Aorta (tissue), 5 donors: Measurements from ENCODE around the gene AGPAT3. TPM values are rescaled to one million over a fixed set of nuclear protein-coding genes. Genes with fewer than 3 reads are reported as not detected.

Source experiments
- ATAC-seq: fragments of 200-7000 bp; cut with Tn5 transposase; one replicate; pipeline ENCODE4 v1.9.1; 2022; ENCODE audit warnings: moderate library complexity; ENCODE audit not compliant: low FRiP score
- DNase-seq, 2 donors: peaks; one replicate each; pipeline ENCODE4 v3.0.0-alpha.2; 2020
- H3K27ac ChIP-seq, 2 donors: one replicate each; pipeline ENCODE4 v1.5.1; 2013; ENCODE audit warnings: low read length in 2 of 2, mild to moderate bottlenecking in 2 of 2, moderate library complexity in 2 of 2, control low read depth in 1 of 2, inconsistent platforms in 1 of 2, low read depth in 1 of 2
- H3K27me3 ChIP-seq, 2 donors: one replicate each; pipeline ENCODE4 v1.6.1; 2013; ENCODE audit warnings: control low read depth in 1 of 2, low read length in 1 of 2, mild to moderate bottlenecking in 1 of 2, moderate library complexity in 1 of 2; ENCODE audit not compliant: insufficient read depth in 2 of 2, control insufficient read depth in 1 of 2
- H3K36me3 ChIP-seq, 2 donors: one replicate each; pipeline ENCODE4 v1.6.1; 2013; ENCODE audit warnings: control low read depth in 1 of 2, low read length in 1 of 2, mild to moderate bottlenecking in 1 of 2; ENCODE audit not compliant: insufficient read depth in 2 of 2, control insufficient read depth in 1 of 2
- H3K4me1 ChIP-seq, 2 donors: one replicate each; pipeline ENCODE4 v1.6.1; 2013; ENCODE audit warnings: low read length in 2 of 2, control low read depth in 1 of 2, mild to moderate bottlenecking in 1 of 2, moderate library complexity in 1 of 2; ENCODE audit not compliant: insufficient read depth in 2 of 2, control insufficient read depth in 1 of 2
- H3K4me3 ChIP-seq, 2 donors: one replicate each; pipeline ENCODE4 v1.5.1; 2013; ENCODE audit warnings: low read length in 2 of 2, control low read depth in 1 of 2, mild to moderate bottlenecking in 1 of 2
- H3K9me3 ChIP-seq: one replicate; pipeline ENCODE4 v1.6.1; 2013; ENCODE audit warnings: mild to moderate bottlenecking, low read length; ENCODE audit not compliant: control insufficient read depth
- WGBS, 2 donors: extraction: QIAGEN DNeasy Blood & Tissue Kit; methylation state at CpG; one replicate each; pipeline ENCODE4 v1.1.7; 2013; 5-methylcytosine and 5-hydroxymethylcytosine counted together
- intact Hi-C, 2 donors: fragments of 100-400 bp; cut with DNase I; formaldehyde crosslinking; loops; one replicate each; pipeline versions ENCODE4 v1.14.2 to v1.15.0; 2022
- long read RNA-seq, 2 donors: library from polyadenylated mRNA; unstranded; transcript quantifications; one replicate each; pipeline ENCODE4 v2.0.0, GENCODE V29; 2020 to 2021
- polyA plus RNA-seq, 2 donors: library from polyadenylated mRNA; stranded (reverse); fragments of 200-250 nt; gene quantifications; one replicate each; pipeline ENCODE4 v1.2.3, GENCODE V29; 2013
- total RNA-seq, 2 donors: library from RNA; stranded (reverse); fragmentation: NEBNext Ultra II Directional; extraction: Animal tissue kit (Norgen Biotek cat#: 25700); gene quantifications; one replicate each; pipeline ENCODE4 v1.2.1, GENCODE V29; 2021
- donor health status: healthy with polysubstance abuse.
- donor health status: Bipolar disorder and iron deficiency.
- donor health status: DM: no; HTN: no; CAD: no.
- donor health status: DM: no; HTN: no; CAD: no.
- donor health status: DM: yes; HTN: yes; CAD: no.

The AGPAT3 gene, protein sequence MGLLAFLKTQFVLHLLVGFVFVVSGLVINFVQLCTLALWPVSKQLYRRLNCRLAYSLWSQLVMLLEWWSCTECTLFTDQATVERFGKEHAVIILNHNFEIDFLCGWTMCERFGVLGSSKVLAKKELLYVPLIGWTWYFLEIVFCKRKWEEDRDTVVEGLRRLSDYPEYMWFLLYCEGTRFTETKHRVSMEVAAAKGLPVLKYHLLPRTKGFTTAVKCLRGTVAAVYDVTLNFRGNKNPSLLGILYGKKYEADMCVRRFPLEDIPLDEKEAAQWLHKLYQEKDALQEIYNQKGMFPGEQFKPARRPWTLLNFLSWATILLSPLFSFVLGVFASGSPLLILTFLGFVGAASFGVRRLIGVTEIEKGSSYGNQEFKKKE
- 10 to 100 TPM; 36.0 to 45.5 TPM for total RNA-seq
- 10 to 100 TPM in 1 of 2 donors, 1 to 10 TPM in 1; 8.3 to 11.4 TPM for polyA plus RNA-seq
- long read RNA-seq, donor 1, full-length matches to known transcripts, result 1 of 31 reads
- long read RNA-seq, donor 1, partial matches to known transcripts, result 0 of 31 reads
- long read RNA-seq, donor 1, other reads (novel, unspliced or antisense), result 30 of 31 reads
- long read RNA-seq, donor 2, full-length matches to known transcripts, result 4 of 31 reads
- long read RNA-seq, donor 2, partial matches to known transcripts, result 2 of 31 reads
- long read RNA-seq, donor 2, other reads (novel, unspliced or antisense), result 25 of 31 reads

DNA sequence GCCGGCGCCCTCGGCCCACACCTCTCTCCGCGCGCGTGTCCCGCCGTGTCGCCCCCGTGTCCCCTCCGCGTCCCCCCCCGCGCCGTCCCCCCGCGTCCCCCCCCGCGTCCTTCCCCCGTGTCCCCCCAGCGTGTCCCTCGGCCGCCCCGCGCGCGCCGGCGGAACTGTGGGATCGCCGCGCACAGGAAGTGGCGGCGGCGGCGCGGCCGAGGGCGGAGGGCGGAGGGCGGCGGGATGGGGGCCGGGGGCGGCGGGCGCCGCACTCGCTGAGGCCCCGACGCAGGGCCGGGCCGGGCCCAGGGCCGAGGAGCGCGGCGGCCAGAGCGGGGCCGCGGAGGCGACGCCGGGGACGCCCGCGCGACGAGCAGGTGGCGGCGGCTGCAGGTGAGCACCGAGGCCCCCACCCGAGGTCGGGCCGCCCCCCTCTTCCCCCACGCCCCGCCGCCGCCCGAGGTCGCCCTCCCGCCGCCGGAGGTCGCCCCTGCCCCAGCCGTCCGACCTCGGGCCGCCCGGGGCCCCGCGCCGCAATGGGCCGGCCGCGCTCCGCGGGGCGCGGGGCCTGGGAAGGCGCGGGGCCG lies at the start of gene AGPAT3:
AGPAT3 (plus strand) TSS at position 262 of the 578 bp plus-strand sequence. CDS start 94,459 bp downstream, outside the sequence.
- WGBS, 2 donors, result 1% methylated on average over 35 to 102 of the region's 102 CpGs
- H3K36me3 ChIP-seq, result no peaks in the 10 kb centered on the region
- no peak within 1 kb of the TSS for H3K27ac ChIP-seq
- no peaks in the 10 kb centered on the region for H3K4me1 ChIP-seq
- H3K27me3 ChIP-seq, result no peaks in the 10 kb centered on the region
- ATAC-seq (no peak), DNase-seq (peak in 1 of 2 donors; percentile 78)
- no peaks in the 10 kb centered on the region for H3K9me3 ChIP-seq
- peak within 1 kb of the TSS; percentile 79 to 96 for H3K4me3 ChIP-seq
- intact Hi-C loops, result loop anchor here in 1 of 2 donors (5.0 kb wide), 1 partner anchor 67 kb away; no protein-coding TSS in a partner anchor

DNA sequence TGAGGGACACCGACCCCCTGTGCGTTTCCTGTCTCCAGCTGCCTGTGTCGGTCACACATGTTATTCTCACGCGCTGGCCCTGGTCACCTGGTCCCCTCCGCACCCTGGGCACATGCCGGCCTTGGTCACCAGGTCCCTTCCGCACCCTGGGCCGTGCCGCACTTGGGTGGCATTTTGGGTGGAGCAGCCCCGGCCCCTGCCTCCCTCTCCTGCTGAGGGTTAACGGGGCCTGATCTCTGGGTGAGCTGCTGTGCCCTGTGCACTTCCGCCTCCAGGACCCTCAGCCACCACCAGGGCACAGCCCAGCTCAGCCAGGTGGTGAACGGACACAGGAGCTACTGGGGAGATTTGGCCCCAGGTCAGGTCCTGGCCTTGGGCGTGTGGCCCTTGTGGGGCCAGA lies 49.0 kb upstream of the AGPAT3 start:
- H3K27me3 ChIP-seq, result no peaks in the 10 kb centered on the region
- H3K27ac ChIP-seq, result no peak overlapping the region
- H3K36me3 ChIP-seq, result peaks cover 0 to 2% of the 10 kb centered on the region in 2 donors
- no peak overlapping the region for H3K4me3 ChIP-seq
- DNase-seq, result no peak
- H3K9me3 ChIP-seq, result no peaks in the 10 kb centered on the region
- WGBS, 2 donors, result 92 to 95% methylated on average over 15 of the region's 15 CpGs
- intact Hi-C loops, result no loop called here
- no peak for ATAC-seq
- H3K4me1 ChIP-seq, result no peaks in the 10 kb centered on the region

DNA sequence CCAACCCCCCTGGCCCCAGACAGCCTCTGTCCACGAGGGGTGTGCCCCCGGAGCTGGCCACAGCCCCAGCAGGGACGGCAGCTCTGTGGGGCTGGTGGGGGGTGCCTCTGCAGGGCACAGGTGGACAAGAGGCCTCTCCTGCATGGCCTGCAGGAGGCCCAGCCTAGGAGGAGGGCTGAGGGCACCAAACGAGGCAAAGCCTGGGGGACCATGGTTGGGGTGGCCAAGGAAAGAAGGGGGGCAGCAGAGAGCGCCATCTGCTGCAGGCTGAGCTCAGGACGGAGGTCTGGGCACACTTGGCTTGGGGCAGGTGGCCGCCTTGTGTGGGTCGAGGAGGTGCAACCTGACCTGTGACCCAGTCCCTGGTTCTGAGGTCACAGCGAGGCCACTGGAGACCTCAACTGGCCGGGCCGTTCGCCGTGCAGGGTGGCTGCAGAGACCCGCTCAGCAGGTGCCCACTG lies 48.4 kb upstream of the AGPAT3 start:
- H3K27ac ChIP-seq, result no peak overlapping the region
- DNase-seq (peak in 1 of 2 donors; percentile 41), ATAC-seq (no peak)
- intact Hi-C loops, result no loop called here
- no peaks in the 10 kb centered on the region for H3K27me3 ChIP-seq
- no peaks in the 10 kb centered on the region for H3K9me3 ChIP-seq
- no peak overlapping the region for H3K4me3 ChIP-seq
- 76 to 79% methylated on average over 14 of the region's 14 CpGs for WGBS, 2 donors
- peaks cover 0 to 2% of the 10 kb centered on the region in 2 donors for H3K36me3 ChIP-seq
- H3K4me1 ChIP-seq, result no peaks in the 10 kb centered on the region

DNA sequence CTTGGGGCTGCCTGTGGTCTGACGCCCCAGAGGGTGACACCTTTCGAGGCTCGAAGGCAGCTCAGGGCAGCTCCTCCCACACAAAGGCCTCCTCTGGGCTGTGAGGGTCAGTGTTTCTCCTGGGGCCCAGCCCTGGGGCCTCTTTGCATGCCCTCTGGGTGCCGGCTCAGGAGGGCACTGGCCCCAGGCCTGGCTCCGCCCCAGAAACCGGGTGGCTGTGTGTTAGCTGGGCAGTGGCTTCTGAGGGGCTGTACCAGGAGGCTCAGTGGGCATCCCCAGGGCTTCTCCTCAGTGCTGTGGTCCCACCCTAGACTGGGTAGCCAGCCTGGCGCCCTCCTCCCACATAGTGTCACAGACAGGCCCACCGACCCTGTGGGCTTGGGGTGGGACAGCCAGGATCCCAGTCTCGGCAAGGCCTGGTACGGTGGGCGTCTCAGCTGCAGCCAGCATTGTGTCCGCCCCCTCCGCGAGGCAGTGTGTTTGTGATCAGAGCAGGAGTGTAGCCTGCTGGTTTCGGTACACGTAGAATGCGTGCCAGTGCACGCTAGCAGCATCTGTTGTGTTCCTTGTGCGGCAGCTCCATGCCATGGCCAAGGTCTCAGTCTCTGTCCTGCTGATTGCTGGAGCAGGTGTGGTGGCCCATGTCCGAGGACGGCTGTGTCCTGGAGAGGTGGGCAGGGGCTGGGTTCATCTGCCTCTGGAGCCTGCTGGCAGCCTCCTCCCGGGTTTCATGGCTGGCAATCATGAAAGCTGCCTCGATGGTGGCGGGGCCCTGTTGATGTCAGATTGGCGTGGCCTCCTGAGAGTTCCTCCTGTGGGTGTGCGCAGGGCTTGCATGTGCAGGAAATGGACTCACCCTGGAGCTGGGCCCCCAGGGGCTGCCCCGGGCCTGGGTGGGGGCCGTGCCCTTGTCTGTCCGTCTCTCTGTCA lies 47.6 kb upstream of the AGPAT3 start:
- intact Hi-C loops, result no loop called here
- ATAC-seq, result no peak

DNA sequence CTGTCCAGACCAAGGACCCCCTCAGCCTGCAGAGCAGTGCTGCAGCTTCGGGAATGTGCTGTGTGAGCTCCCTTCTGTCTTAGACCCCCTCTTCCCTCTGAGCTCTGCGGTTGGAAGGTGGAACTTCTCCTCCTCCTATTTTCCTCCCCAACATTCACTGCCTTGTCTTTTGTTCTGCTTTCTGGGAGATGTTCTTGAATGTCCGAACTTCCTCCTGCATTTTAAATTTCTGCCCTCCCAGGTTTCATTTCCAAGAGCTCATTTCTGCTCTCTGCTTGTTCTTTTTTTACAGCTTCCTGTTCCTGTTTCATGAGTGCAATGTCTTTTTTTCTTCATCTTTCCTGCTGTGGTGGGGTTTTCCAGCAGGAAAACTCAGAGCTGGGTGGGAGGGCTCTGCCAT lies 46.3 kb upstream of the AGPAT3 start:
- Histone ChIP-seq H3K4me1 (no peaks in the 10 kb centered on the region), H3K36me3 (peaks cover 0 to 2% of the 10 kb centered on the region in 2 donors), H3K27me3 (no peaks in the 10 kb centered on the region), H3K4me3 (no peak overlapping the region), H3K9me3 (no peaks in the 10 kb centered on the region), H3K27ac (no peak overlapping the region)
- intact Hi-C loops, result no loop called here
- ATAC-seq, result no peak
- peak in 1 of 2 donors; percentile 27 for DNase-seq
- 83 to 94% methylated on average over 3 of the region's 3 CpGs for WGBS, 2 donors

More for the DNA sequence above, 47.6 kb upstream of the AGPAT3 start:
- Histone ChIP-seq H3K27ac (no peak overlapping the region), H3K4me3 (no peak overlapping the region), H3K4me1 (no peaks in the 10 kb centered on the region), H3K27me3 (no peaks in the 10 kb centered on the region), H3K9me3 (no peaks in the 10 kb centered on the region), H3K36me3 (peaks cover 0 to 2% of the 10 kb centered on the region in 2 donors)
- WGBS, 2 donors, result 89% methylated on average over 29 of the region's 29 CpGs
- DNase-seq, result peak in 1 of 2 donors; percentile 46

DNA sequence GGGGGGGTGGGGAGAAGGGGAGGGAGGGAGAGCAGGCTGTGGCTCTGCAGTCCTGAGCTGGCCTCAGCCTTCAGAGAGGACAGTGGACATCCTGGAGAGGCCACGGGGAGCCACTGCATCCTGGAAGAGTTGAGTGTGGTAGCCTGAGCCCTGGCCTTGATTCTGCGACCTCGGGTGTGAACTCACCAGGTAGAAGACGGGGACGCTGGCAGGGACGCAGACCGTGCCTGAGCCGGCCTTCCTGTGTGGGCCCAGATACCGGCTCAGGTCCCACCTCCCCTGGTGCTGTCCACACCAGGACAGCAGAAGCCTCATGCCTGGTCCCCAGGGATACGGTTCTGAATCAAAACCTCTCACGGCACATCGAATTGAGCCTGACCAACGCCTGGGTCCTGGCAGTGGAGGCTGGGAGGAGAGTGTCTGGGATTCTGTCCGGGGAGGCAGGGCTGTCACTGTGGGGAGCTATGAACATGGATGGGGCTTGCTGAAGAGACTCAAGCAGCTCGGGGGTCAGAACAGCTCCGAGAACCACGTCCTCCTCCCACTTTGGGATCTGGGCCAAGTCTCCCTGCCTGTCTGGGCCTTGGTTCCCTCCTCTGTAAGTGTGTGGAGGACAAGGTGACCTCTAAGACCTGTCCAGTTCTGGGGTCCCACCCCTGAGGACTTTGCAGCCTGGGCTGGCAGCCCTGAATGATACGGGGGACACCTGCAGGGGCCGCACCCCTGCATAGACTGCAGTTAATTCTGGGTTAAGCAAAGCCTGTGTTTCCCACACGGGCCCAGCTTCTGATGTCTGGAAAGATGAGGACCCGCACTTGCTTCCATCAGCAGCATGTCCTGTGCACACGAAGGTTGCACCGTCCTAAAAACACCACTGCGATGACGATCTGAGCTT lies 45.3 kb upstream of the AGPAT3 start:
- ATAC-seq (no peak), DNase-seq (peak in 1 of 2 donors; percentile 13)
- Histone ChIP-seq H3K9me3 (no peaks in the 10 kb centered on the region), H3K4me3 (no peak overlapping the region), H3K27me3 (no peaks in the 10 kb centered on the region), H3K4me1 (no peaks in the 10 kb centered on the region), H3K36me3 (peaks cover 0 to 2% of the 10 kb centered on the region in 2 donors), H3K27ac (no peak overlapping the region)
- intact Hi-C loops, result no loop called here
- 90 to 93% methylated on average over 25 of the region's 25 CpGs for WGBS, 2 donors

DNA sequence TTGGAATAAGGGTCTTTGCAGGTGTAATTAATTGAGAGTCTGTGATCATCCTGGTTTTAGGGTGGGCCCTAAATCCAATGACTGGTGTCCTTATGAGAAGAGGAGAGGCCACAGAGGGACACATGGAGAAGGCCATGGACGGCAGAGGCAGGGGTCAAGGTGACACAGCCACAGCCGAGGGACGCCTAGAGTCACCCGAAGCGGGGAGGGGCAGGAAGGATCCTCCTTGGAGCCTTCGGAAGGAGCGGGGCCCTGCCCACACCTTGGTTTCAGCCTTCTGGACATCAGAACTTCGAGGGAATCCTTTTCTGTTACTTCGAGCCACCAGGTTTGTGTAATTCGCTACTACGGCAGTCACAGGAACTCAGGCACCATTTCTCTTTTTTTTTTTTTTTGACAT lies 44.6 kb upstream of the AGPAT3 start:
- ATAC-seq (no peak), DNase-seq (peak in 1 of 2 donors; percentile 51)
- Histone ChIP-seq H3K27ac (no peak overlapping the region), H3K27me3 (no peaks in the 10 kb centered on the region), H3K4me1 (no peaks in the 10 kb centered on the region), H3K9me3 (no peaks in the 10 kb centered on the region), H3K4me3 (no peak overlapping the region), H3K36me3 (peaks cover 0 to 2% of the 10 kb centered on the region in 2 donors)
- intact Hi-C loops, result no loop called here
- 94 to 95% methylated on average over 11 of the region's 11 CpGs for WGBS, 2 donors
